ENCODE measurements around the gene EPHX1.

DNA sequence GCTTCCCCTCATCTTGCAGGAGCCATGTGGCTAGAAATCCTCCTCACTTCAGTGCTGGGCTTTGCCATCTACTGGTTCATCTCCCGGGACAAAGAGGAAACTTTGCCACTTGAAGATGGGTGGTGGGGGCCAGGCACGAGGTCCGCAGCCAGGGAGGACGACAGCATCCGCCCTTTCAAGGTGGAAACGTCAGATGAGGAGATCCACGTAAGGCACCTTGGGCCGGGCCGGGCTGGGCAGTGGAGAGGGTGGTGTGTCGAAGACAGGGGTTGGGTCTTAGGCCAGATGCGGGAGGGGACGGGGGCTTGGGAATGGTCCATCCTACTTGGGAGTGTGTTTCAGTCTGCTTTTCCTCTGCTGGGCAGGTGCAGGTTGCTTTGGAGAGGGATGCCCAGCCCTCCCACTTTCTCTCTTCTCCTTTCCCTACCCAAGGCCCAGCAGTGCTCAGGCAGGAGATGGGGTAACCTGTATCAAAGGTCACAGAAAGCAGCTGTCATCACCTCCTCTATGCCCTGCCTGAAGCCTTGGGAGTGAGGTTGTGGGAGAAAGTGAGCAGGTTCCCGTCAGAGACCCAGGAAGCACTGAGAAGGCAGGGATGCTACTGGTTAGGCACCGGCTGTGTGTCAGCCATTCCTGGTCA, 18.9 kb downstream of the EPHX1 start:
- TF ChIP-seq FOXA1 (IDR thresholded peaks at IDR 0.05), result no peak
- TF ChIP-seq, protein P1, sequence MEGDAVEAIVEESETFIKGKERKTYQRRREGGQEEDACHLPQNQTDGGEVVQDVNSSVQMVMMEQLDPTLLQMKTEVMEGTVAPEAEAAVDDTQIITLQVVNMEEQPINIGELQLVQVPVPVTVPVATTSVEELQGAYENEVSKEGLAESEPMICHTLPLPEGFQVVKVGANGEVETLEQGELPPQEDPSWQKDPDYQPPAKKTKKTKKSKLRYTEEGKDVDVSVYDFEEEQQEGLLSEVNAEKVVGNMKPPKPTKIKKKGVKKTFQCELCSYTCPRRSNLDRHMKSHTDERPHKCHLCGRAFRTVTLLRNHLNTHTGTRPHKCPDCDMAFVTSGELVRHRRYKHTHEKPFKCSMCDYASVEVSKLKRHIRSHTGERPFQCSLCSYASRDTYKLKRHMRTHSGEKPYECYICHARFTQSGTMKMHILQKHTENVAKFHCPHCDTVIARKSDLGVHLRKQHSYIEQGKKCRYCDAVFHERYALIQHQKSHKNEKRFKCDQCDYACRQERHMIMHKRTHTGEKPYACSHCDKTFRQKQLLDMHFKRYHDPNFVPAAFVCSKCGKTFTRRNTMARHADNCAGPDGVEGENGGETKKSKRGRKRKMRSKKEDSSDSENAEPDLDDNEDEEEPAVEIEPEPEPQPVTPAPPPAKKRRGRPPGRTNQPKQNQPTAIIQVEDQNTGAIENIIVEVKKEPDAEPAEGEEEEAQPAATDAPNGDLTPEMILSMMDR (IDR thresholded peaks at IDR 0.05; ENCODE audit: low read depth, low read length, missing input control), result no peak

Data from liver (tissue), 2 donors.